ENCODE results near the gene MBD4. TPM values are rescaled to one million over a fixed set of nuclear protein-coding genes. Genes with fewer than 3 reads are reported as not detected.

The MBD4 gene
- total RNA-seq, 1 experiment from 2014 or later = 40.1 TPM

DNA sequence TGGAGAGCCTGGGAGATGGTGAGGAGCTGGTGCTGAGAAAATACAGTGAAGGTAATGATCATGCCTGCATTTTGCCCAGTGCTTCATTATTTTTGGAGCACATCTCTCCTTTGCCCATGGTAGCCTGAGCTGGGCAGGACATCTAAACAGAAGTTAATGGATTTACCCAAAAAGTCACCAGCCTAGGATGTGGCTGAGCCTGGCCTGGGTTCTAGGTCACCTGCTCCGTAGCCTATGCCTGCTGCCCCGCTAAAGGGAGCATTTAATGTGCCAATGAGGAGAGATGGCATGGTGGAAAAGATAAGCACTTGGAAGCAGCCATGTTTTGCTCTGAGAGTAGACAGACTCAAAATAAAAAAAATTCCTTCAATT, 46.9 kb upstream of the MBD4 start:
- H3K23ac ChIP-seq (ENCODE audit: insufficient read length, low read depth, low read length) = no peak overlapping the region
- no peak overlapping the region for H2BK20ac ChIP-seq (ENCODE audit: low read depth, low read length, poor library complexity, severe bottlenecking)
- no peaks in the 10 kb centered on the region for H3K23me2 ChIP-seq (ENCODE audit: insufficient read length, low read depth, low read length, poor library complexity, severe bottlenecking)
- no peak overlapping the region for H3K14ac ChIP-seq (ENCODE audit: insufficient read depth, low read length)
- H3K36me3 Mint-ChIP-seq (ENCODE audit: insufficient read depth in 1 of 3, low read depth in 3 of 3) = peaks cover 2 to 21% (median 11%) of the 10 kb centered on the region in 3 experiments; a peak in 6 of 7 replicates
- no peaks in the 10 kb centered on the region for H4K20me1 ChIP-seq (ENCODE audit: control insufficient read depth, insufficient read depth, insufficient read length)
- peaks cover 2% of the 10 kb centered on the region; the same call in 1 of the 2 replicates for H3K27me3 Mint-ChIP-seq (ENCODE audit: low read depth)
- no peaks in the 10 kb centered on the region for H3K79me1 ChIP-seq (ENCODE audit: insufficient read depth, low read depth, low read length, poor library complexity, severe bottlenecking)
- H3K18ac ChIP-seq (ENCODE audit: insufficient read length, low read depth, low read length) = no peak overlapping the region
- H3K9me3 ChIP-seq (ENCODE audit: control insufficient read depth, low read depth, low read length) = no peaks in the 10 kb centered on the region
- H3K27me3 ChIP-seq (ENCODE audit: insufficient read depth, low read length) = no peaks in the 10 kb centered on the region
- no CpG with 5 or more reads among the region's 2 CpGs for WGBS (ENCODE audit: extremely low coverage, insufficient read length, low lambda C conversion rate)
- no peak overlapping the region for H4K5ac ChIP-seq (ENCODE audit: insufficient read length, low read depth, low read length)
- no peaks in the 10 kb centered on the region for H3K79me2 ChIP-seq (ENCODE audit: insufficient read depth, low read length)
- H2BK15ac ChIP-seq (ENCODE audit: low read depth, low read length) = no peak overlapping the region
- H3K4me1 Mint-ChIP-seq = peaks cover 52 to 56% of the 10 kb centered on the region in 2 experiments
- peak overlapping the region; percentile 3 to 88 (median 61); a peak in 5 of 7 replicates for H3K27ac Mint-ChIP-seq
- no peak overlapping the region for H2AFZ ChIP-seq (ENCODE audit: low read length)
- H2BK12ac ChIP-seq (ENCODE audit: insufficient read length, low read depth, low read length) = no peak overlapping the region
- H3K56ac ChIP-seq (ENCODE audit: insufficient read length, low read depth, low read length) = no peak overlapping the region
- H2BK120ac ChIP-seq (ENCODE audit: low read depth, low read length, poor library complexity, severe bottlenecking) = no peak overlapping the region
- H3K9ac ChIP-seq (ENCODE audit: extremely low read depth, insufficient read length, low read length) = no peak overlapping the region
- no peak overlapping the region for H4K91ac ChIP-seq (ENCODE audit: insufficient read length, low read depth, low read length)
- H3K4ac ChIP-seq (ENCODE audit: low read depth, low read length) = no peak overlapping the region
- H3K27ac ChIP-seq (ENCODE audit: insufficient read length, low read depth, low read length) = no peak overlapping the region
- no peak overlapping the region for H2BK5ac ChIP-seq (ENCODE audit: insufficient read length, low read length)
- no peak overlapping the region for H3T11ph ChIP-seq (ENCODE audit: low read length)
- peak overlapping the region in 1 of 2 experiments; percentile 11; a peak in 2 of 5 replicates for H3K4me3 Mint-ChIP-seq
- TF ChIP-seq, protein P1, sequence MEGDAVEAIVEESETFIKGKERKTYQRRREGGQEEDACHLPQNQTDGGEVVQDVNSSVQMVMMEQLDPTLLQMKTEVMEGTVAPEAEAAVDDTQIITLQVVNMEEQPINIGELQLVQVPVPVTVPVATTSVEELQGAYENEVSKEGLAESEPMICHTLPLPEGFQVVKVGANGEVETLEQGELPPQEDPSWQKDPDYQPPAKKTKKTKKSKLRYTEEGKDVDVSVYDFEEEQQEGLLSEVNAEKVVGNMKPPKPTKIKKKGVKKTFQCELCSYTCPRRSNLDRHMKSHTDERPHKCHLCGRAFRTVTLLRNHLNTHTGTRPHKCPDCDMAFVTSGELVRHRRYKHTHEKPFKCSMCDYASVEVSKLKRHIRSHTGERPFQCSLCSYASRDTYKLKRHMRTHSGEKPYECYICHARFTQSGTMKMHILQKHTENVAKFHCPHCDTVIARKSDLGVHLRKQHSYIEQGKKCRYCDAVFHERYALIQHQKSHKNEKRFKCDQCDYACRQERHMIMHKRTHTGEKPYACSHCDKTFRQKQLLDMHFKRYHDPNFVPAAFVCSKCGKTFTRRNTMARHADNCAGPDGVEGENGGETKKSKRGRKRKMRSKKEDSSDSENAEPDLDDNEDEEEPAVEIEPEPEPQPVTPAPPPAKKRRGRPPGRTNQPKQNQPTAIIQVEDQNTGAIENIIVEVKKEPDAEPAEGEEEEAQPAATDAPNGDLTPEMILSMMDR (conservative IDR thresholded peaks at IDR 0.05) = no peak
- no peak overlapping the region for H4K8ac ChIP-seq (replicated peaks; ENCODE audit: insufficient read length, low read depth, low read length)
- H3K4me2 ChIP-seq (ENCODE audit: insufficient read depth, insufficient read length, low read length) = no peak overlapping the region
- H3K9me3 Mint-ChIP-seq = no peaks in the 10 kb centered on the region; a peak in 1 of 5 replicates
- no peak overlapping the region for H2AK5ac ChIP-seq (ENCODE audit: insufficient read length, low read length)
- H3K4me1 ChIP-seq (ENCODE audit: insufficient read depth, low read length) = peaks cover 11% of the 10 kb centered on the region; the same call in 1 of the 2 replicates
- DNase-seq = no peak

Data from H9 (cell line).